Measurements from ENCODE around the gene PDE1A.

The PDE1A gene

DNA sequence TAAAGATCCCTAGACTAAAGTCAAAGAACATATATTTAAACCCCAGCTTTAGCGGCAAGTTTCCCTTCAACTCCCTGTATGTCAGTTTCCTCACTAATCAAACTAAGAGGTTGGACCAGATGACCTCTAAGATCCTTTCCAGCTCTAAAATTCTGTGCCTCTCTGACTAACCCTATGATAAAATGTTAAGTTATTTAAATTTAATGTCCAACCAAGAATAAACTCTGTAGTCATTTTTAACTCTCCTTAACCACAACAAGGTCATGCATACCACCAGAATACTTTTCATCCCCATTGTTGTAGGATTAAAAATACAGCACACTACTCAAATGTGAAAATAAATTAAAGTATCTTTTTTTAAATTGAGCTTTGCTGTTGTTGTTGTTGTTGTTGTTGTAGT, 5.2 kb upstream of the PDE1A start:
- in situ Hi-C loops (cut with HindIII; ENCODE audit: low sequenced_read_pairs) = no loop called here
- DNase-seq (ENCODE audit: low read depth, low spot score) = no peak
- H3K4me3 ChIP-seq (ENCODE audit: low read depth, low read length) = no peak overlapping the region
- TF ChIP-seq, protein P1, sequence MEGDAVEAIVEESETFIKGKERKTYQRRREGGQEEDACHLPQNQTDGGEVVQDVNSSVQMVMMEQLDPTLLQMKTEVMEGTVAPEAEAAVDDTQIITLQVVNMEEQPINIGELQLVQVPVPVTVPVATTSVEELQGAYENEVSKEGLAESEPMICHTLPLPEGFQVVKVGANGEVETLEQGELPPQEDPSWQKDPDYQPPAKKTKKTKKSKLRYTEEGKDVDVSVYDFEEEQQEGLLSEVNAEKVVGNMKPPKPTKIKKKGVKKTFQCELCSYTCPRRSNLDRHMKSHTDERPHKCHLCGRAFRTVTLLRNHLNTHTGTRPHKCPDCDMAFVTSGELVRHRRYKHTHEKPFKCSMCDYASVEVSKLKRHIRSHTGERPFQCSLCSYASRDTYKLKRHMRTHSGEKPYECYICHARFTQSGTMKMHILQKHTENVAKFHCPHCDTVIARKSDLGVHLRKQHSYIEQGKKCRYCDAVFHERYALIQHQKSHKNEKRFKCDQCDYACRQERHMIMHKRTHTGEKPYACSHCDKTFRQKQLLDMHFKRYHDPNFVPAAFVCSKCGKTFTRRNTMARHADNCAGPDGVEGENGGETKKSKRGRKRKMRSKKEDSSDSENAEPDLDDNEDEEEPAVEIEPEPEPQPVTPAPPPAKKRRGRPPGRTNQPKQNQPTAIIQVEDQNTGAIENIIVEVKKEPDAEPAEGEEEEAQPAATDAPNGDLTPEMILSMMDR (IDR thresholded peaks at IDR 0.05; ENCODE audit: low read depth, low read length) = no peak

DNA sequence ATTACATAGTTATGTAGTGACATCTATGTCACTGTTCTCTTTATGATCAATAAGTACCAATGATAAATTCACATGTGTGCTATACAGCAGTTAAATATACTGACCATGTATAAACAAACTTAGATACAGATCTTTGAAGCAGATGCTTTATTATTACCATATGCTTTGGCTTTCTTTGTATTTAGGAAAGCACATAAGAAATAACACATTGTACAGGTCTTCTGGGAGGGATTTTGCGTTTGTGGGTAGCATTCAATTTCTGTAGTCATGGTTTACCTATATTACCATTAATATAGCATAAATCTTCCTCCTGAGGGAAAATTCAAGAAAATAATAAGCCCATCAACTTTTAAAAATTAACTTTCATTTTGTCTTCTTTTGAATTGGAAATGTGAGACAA, 1.6 kb upstream of the PDE1A start:
- no peak overlapping the region for H3K4me3 ChIP-seq (ENCODE audit: low read depth, low read length)
- in situ Hi-C loops (cut with HindIII; ENCODE audit: low sequenced_read_pairs) = no loop called here
- TF ChIP-seq, protein P1 (IDR thresholded peaks at IDR 0.05; ENCODE audit: low read depth, low read length) = no peak
- DNase-seq (ENCODE audit: low read depth, low spot score) = no peak

DNA sequence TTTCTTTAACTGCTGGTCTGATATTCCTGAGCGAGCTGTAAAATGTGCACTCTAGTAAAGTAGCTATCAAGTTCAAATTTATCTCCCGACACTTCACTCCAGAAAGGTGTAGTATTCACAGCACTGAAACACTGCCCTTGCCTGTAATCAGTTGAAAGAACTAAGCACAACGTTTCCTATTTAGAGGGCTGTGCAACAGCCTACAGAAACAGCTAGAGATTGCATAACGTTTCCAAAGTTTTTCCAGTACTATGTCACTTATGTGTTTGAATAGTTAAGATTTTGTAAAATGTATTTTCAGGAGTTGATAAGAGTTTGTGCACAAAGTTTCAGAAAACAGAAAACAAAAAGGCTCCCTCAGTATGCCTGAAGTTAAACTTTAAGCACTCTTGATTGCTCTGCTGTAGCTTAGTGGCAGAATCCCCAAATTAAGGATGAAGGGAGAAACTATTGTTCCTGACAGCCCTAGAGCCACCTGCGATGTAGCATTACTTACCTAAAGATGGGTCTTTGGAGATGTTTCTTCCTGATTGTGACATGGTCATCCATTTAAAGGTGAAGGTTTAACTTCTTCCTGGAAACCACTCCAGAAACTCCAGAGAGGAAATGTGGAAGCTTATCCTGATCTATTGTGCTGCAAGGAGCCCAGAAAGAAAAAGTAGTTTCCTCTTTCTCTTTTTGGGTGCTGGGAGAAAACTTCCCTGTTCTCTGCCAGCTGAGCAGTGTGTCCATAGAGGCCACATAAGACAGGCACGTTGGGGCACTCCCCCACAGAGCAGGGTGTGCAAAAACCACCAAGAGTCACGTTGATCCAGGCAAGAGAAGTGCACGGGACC, 536 bp downstream of the PDE1A start:
- TF ChIP-seq, protein P1 (IDR thresholded peaks at IDR 0.05; ENCODE audit: low read depth, low read length) = no peak
- DNase-seq (ENCODE audit: low read depth, low spot score) = no peak
- no peak overlapping the region for H3K4me3 ChIP-seq (ENCODE audit: low read depth, low read length)
- in situ Hi-C loops (cut with HindIII; ENCODE audit: low sequenced_read_pairs) = no loop called here

DNA sequence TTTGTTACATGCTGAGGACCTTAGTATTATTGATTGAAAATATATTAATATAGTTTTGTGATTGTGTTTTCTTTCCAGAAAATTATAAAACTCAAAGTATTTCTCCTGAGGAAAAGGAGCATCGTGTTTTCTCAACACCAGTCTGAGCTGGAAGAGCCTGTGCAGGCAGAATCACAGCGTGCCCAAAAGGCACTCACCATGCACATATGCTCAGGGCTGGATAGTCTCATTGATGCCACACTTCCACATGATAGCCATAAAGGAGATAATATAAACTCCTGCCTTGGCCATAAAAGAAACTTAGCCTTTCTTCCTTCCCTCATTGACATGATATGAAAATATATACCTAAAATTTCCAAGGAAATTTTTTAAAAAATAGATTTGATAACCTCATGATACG, 4.0 kb downstream of the PDE1A start:
- H3K4me3 ChIP-seq (ENCODE audit: low read depth, low read length) = no peak overlapping the region
- TF ChIP-seq, protein P1 (IDR thresholded peaks at IDR 0.05; ENCODE audit: low read depth, low read length) = no peak
- in situ Hi-C loops (cut with HindIII; ENCODE audit: low sequenced_read_pairs) = no loop called here

DNA sequence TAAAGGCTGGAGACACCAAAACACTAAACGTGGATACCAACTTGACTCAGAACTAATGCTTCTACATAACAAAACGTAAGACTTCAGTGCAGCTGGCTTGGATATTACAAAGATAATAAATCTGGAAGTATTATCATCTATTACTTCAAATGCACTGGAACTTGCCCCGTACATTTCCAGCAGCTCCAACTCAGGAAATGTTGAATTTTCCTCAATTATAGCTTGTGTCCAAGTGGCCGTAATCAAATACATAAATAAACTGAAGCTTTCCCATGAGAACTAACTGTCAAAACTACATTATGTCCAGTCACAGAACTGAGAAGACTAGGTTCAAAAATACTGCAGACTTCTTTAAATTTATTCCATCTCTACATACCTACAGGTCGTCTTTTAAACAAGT, 6.2 kb downstream of the PDE1A start:
- in situ Hi-C loops (cut with HindIII; ENCODE audit: low sequenced_read_pairs) = no loop called here
- H3K4me3 ChIP-seq (ENCODE audit: low read depth, low read length) = no peak overlapping the region
- DNase-seq (ENCODE audit: low read depth, low spot score) = no peak
- TF ChIP-seq, protein P1 (IDR thresholded peaks at IDR 0.05; ENCODE audit: low read depth, low read length) = no peak

More for the DNA sequence above, 4.0 kb downstream of the PDE1A start:
- DNase-seq (ENCODE audit: low read depth, low spot score) = no peak

DNA sequence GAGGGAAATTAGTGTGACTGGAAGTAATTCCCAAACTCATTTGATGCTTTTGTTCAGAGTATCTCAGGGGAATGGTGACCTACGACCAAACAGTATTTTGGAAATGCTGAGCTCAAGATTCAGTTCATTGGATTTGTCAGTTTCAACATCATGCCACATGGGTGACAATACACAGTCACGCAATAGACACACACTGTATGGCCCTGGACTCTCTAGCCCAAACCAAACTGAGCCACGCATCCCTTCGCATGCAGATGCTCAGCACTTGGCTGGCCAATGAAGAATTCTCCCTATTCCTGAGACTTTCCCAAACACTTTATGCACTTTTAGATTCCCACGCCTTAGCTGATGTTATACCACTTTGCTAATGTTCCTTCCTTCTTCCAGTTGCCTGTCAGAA, 10.0 kb downstream of the PDE1A start:
- no peak overlapping the region for H3K4me3 ChIP-seq (ENCODE audit: low read depth, low read length)
- in situ Hi-C loops (cut with HindIII; ENCODE audit: low sequenced_read_pairs) = no loop called here
- DNase-seq (ENCODE audit: low read depth, low spot score) = no peak
- TF ChIP-seq, protein P1 (IDR thresholded peaks at IDR 0.05; ENCODE audit: low read depth, low read length) = no peak

All from astrocyte of the spinal cord (primary cell).